K562 (cell line): ENCODE data around the gene FUT4. TPM values are rescaled to one million over a fixed set of nuclear protein-coding genes. Genes with fewer than 3 reads are reported as not detected.
A peak's percentile ranks its signal among the peaks of the same experiment; 100 is the strongest.

Experiments used
- ATAC-seq: fragments of 200-7000 bp; cut with Tn5 transposase; 3 replicates; pipeline ENCODE4 v1.9.1; 2020; ENCODE audit warnings: moderate library complexity
- BruUV-seq: library from RNA; stranded (reverse); fragments of 400-500 nt; replicated peaks from 2 replicates; lab custom pipeline; 2021; lab: Mats Ljungman, UMichigan
- CTCF ChIA-PET: fragments of 300-600 bp; formaldehyde crosslinking; extraction: SDS; loops from one replicate; lab custom pipeline; 2021; ENCODE audit warnings: low intra/inter-chr PET ratio; lab: Yijun Ruan, JAX
- POLR2A ChIA-PET: fragments of 300-600, 350-650 bp; sonication (Branson Sonifier 250); formaldehyde crosslinking; extraction: SDS; loops from one replicate; lab custom pipeline; 2021; ENCODE audit warnings: antibody characterized with exemption, inconsistent platforms; lab: Yijun Ruan, JAX
- DNase-seq, 4 experiments: peaks; one replicate each; pipeline versions ENCODE4 v3.0.0 to v3.0.0-alpha.2; 2011 to 2018; ENCODE audit warnings: low spot score in 3 of 4, mixed read lengths in 3 of 4; ENCODE audit errors: extremely low read depth in 1 of 4
- FAIRE-seq: peaks from 2 replicates; lab custom pipeline; 2011; peaks lifted over from hg19 to GRCh38; lab: Jason Lieb, UNC
- H2AFZ ChIP-seq: 2 replicates; pipeline ENCODE4 v1.6.0; 2011; ENCODE audit warnings: low read depth, low read length, control low read depth, inconsistent platforms
- H3K27ac ChIP-seq: fragments of 200-600 bp; 3 replicates; pipeline ENCODE4 v1.8.0; 2011; ENCODE audit warnings: low read depth, mild to moderate bottlenecking, control low read depth, inconsistent platforms, low read length, moderate library complexity, mixed read lengths; ENCODE audit errors: extremely low read depth
- H3K27me3 ChIP-seq, 2 experiments: fragments of 300-600 bp in 1 of 2; 2 replicates in 1 of 2; 3 replicates in 1 of 2; pipeline versions ENCODE4 v1.6.0 to v1.8.0; 2011; ENCODE audit warnings: inconsistent platforms in 2 of 2, low read length in 2 of 2, mild to moderate bottlenecking in 1 of 2, mixed read lengths in 1 of 2, moderate library complexity in 1 of 2; ENCODE audit not compliant: control insufficient read depth in 2 of 2, insufficient read depth in 2 of 2
- H3K36me3 ChIP-seq: fragments of 300-600 bp; 3 replicates; pipeline ENCODE4 v1.8.0; 2011; ENCODE audit warnings: mild to moderate bottlenecking, low read length, inconsistent platforms; ENCODE audit not compliant: control insufficient read depth, insufficient read depth
- H3K4me1 ChIP-seq, 2 experiments: fragments of 200-600 bp in 1 of 2; replicated peaks in 1 of 2; 2 replicates in 1 of 2; 3 replicates in 1 of 2; pipeline versions ENCODE4 v1.5.1 to v1.8.0; 2011; ENCODE audit warnings: inconsistent platforms in 2 of 2, low read length in 2 of 2, mild to moderate bottlenecking in 1 of 2, mixed read lengths in 1 of 2, moderate library complexity in 1 of 2; ENCODE audit not compliant: control insufficient read depth in 2 of 2, insufficient read depth in 2 of 2
- H3K4me2 ChIP-seq: 2 replicates; pipeline ENCODE4 v1.6.1; 2011; ENCODE audit warnings: low read length, control low read depth, inconsistent platforms, mixed read lengths; ENCODE audit not compliant: insufficient read depth
- H3K4me3 ChIP-seq: fragments of 200-600 bp; sonication (generic), shearing (Covaris generic); 2 replicates; pipeline ENCODE4 v1.5.1; 2016; ENCODE audit warnings: control low read depth, inconsistent platforms
- H3K79me2 ChIP-seq: fragments of 200-600 bp; 3 replicates; pipeline ENCODE4 v1.8.0; 2011; ENCODE audit warnings: low read length, inconsistent platforms; ENCODE audit not compliant: control insufficient read depth, insufficient read depth
- H3K9ac ChIP-seq, 2 experiments: 2 replicates each; pipeline versions ENCODE4 v1.6.0 to v1.6.1; 2011; ENCODE audit warnings: low read depth in 2 of 2, low read length in 2 of 2, control low read depth in 1 of 2, inconsistent platforms in 1 of 2, mild to moderate bottlenecking in 1 of 2, mixed read lengths in 1 of 2; ENCODE audit not compliant: insufficient read depth in 1 of 2
- H3K9me1 ChIP-seq: one replicate; pipeline ENCODE4 v1.6.0; 2011; ENCODE audit warnings: inconsistent platforms, mild to moderate bottlenecking, low read length, moderate library complexity; ENCODE audit not compliant: control insufficient read depth, insufficient read depth
- H3K9me3 ChIP-seq: replicated peaks from 2 replicates; pipeline ENCODE4 v1.5.1; 2011; ENCODE audit warnings: low read depth, low read length, inconsistent platforms; ENCODE audit not compliant: control insufficient read depth, insufficient read depth
- H4K20me1 ChIP-seq: replicated peaks from 2 replicates; pipeline ENCODE4 v1.6.1; 2011; ENCODE audit warnings: low read length, inconsistent platforms, mixed read lengths; ENCODE audit not compliant: control insufficient read depth, insufficient read depth
- ATF7 ChIP-seq: fragments of 450-650 bp; IDR thresholded peaks from 2 replicates; pipeline ENCODE4 v1.7.1; 2014; ENCODE audit warnings: mild to moderate bottlenecking, moderate library complexity
- CBFB ChIP-seq: sonication (generic); formaldehyde crosslinking; IDR thresholded peaks from 2 replicates; pipeline ENCODE4 v1.4.0; 2020; ENCODE audit warnings: mild to moderate bottlenecking, missing genetic modification reagents
- PHB2 ChIP-seq: fragments of 450-650 bp; IDR thresholded peaks from 2 replicates; pipeline ENCODE4 v1.6.1; 2017; ENCODE audit warnings: low read depth
- SRSF3 ChIP-seq: fragments of 200-400 bp; formaldehyde crosslinking; IDR thresholded peaks from 2 replicates; pipeline ENCODE4 v1.6.1; 2016; ENCODE audit warnings: mild to moderate bottlenecking, low read length, moderate library complexity; ENCODE audit not compliant: insufficient read depth
- ZNF644 ChIP-seq: fragments of 200-800 bp; sonication (Bioruptor generic); IDR thresholded peaks from 2 replicates; pipeline ENCODE4 v1.6.1; 2016; ENCODE audit warnings: low read depth, missing genetic modification characterization, missing compliant biosample characterization
- ZNF785 ChIP-seq: fragments of 250-450 bp; sonication (Bioruptor Pico); IDR thresholded peaks from 2 replicates; pipeline ENCODE4 v1.4.0; 2020; ENCODE audit warnings: mild to moderate bottlenecking
- WGBS: fragments of 100-300 bp; shearing (Covaris generic); methylation state at CpG from one replicate; pipeline ENCODE4 v1.1.6; 2016; ENCODE audit warnings: low coverage, mixed read lengths; ENCODE audit not compliant: insufficient coverage; ENCODE audit errors: missing lambda C conversion rate; 5-methylcytosine and 5-hydroxymethylcytosine counted together
- in situ Hi-C: fragments of 300-500 bp; cut with MboI; formaldehyde crosslinking; loops from 4 replicates; pipeline ENCODE4 v1.15.0; 2018; ENCODE audit warnings: inconsistent platforms, mixed read lengths
- intact Hi-C: fragments of 100-400 bp; cut with micrococcal nuclease; formaldehyde crosslinking; loops from 2 replicates; pipeline ENCODE4 v1.14.2; 2022
- polyA plus RNA-seq, 8 experiments: library from polyadenylated mRNA; depleted of rRNA in 4 of 8; stranded (reverse) in 5 of 8; unstranded in 3 of 8; fragments of >200 nt; fragmentation: Nextera tagmentation in 2 of 8; fragmentation: Illumina TruSeq in 1 of 8; extraction: Ambion mirVana in 2 of 8; extraction: Trizol in 1 of 8; gene quantifications; 2 replicates each; pipeline versions ENCODE4 v1.2.1 to v1.2.3, GENCODE V29; 2011 to 2014; ENCODE audit warnings: inconsistent platforms in 1 of 8, missing spikeins in 1 of 8
- total RNA-seq, 7 experiments: library from RNA; depleted of rRNA in 6 of 7; stranded (reverse); fragments of >200 nt in 6 of 7; fragmentation: Illumina TruSeq in 2 of 7; extraction: Trizol in 2 of 7; gene quantifications; 2 replicates each; pipeline versions ENCODE4 v1.2.1 to v1.2.3, GENCODE V29; 2011 to 2021; ENCODE audit warnings: low replicate concordance in 1 of 7
- TF ChIP-seq, protein P1 (sequence below): fragments of 450-650 bp; IDR thresholded peaks from 2 replicates; pipeline ENCODE4 v1.6.1; 2018; ENCODE audit warnings: mild to moderate bottlenecking, low read depth; ENCODE audit not compliant: partially characterized antibody
- TF ChIP-seq, protein P2 (sequence below): IDR thresholded peaks from 3 replicates; pipeline ENCODE4 v1.6.1; 2011; ENCODE audit warnings: borderline replicate concordance, mild to moderate bottlenecking; ENCODE audit not compliant: insufficient read length, insufficient read depth

FUT4 gene
- total and polyA plus RNA-seq, 9 of the 15 experiments (the other 6 are each of a cell fraction or from before 2014, with no cell fraction given) = 1.1 to 8.9 (median 5.5) TPM

DNA sequence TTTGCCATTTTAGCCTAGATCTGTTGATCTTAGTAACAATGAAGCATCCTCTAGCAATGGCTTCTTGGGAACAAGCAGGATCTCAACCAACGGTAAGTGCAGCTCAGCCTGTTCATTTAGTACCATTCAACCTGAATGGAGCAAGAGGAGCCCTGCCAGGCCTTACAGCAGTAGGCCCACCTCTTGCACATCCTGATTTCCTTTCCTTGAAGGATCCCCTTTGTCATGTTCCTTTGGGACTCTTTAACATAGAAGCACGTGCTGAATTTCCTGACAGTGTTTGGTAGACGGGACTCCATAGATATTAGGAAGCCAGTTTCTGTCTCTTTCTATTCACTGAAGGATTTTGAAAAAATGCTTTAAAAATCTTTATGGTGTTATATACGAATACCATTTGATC, 25.0 kb downstream of the FUT4 start:
- WGBS = 14% methylated on average over 4 of the region's 4 CpGs
- no peak for FAIRE-seq
- peaks cover 5 to 16% of the 10 kb centered on the region in 2 experiments for H3K4me1 ChIP-seq

More for the DNA sequence above, 25.0 kb downstream of the FUT4 start:
- Histone ChIP-seq H2AFZ (no peak overlapping the region; the same call in 1 of the 2 replicates), H3K27ac (no peak overlapping the region), H4K20me1 (no peaks in the 10 kb centered on the region), H3K79me2 (peaks cover 13% of the 10 kb centered on the region; the same call in 2 of the 3 replicates), H3K9me3 (no peaks in the 10 kb centered on the region), H3K4me2 (0 out of 2 replicates have a peak overlapping the region, but pooled peaks have one; percentile 87), H3K9ac (peak overlapping the region in 1 of 2 experiments; percentile 76; a peak in 1 of 4 replicates), H3K9me1 (no peaks in the 10 kb centered on the region), H3K27me3 (no peaks in the 10 kb centered on the region), H3K4me3 (no peak overlapping the region), H3K36me3 (no peaks in the 10 kb centered on the region; the same call in 2 of the 3 replicates)
- no TSS peak for BruUV-seq
- CTCF ChIA-PET = no interaction called here
- POLR2A ChIA-PET = no interaction called here
- peak; percentile 29; the same call in 2 of the 3 replicates for ATAC-seq
- DNase-seq = no peak
- intact Hi-C loops (no loop called here), in situ Hi-C loops (no loop called here)
- no peak for TF ChIP-seq PHB2
- TF ChIP-seq ZNF785 (CRISPR knock-in tag) = no peak
- TF ChIP-seq ZNF644 (tag) = no peak
- no peak for TF ChIP-seq CBFB (CRISPR knock-in tag)
- TF ChIP-seq ATF7 = no peak
- TF ChIP-seq, protein P1, sequence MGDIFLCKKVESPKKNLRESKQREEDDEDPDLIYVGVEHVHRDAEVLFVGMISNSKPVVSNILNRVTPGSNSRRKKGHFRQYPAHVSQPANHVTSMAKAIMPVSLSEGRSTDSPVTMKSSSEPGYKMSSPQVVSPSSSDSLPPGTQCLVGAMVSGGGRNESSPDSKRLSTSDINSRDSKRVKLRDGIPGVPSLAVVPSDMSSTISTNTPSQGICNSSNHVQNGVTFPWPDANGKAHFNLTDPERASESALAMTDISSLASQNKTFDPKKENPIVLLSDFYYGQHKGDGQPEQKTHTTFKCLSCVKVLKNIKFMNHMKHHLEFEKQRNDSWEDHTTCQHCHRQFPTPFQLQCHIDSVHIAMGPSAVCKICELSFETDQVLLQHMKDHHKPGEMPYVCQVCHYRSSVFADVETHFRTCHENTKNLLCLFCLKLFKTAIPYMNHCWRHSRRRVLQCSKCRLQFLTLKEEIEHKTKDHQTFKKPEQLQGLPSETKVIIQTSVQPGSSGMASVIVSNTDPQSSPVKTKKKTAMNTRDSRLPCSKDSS = no peak
- TF ChIP-seq, protein P2, sequence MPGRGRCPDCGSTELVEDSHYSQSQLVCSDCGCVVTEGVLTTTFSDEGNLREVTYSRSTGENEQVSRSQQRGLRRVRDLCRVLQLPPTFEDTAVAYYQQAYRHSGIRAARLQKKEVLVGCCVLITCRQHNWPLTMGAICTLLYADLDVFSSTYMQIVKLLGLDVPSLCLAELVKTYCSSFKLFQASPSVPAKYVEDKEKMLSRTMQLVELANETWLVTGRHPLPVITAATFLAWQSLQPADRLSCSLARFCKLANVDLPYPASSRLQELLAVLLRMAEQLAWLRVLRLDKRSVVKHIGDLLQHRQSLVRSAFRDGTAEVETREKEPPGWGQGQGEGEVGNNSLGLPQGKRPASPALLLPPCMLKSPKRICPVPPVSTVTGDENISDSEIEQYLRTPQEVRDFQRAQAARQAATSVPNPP = no peak
- no peak for TF ChIP-seq SRSF3
